Tibial nerve (tissue), 3 donors: ENCODE measurements around the gene TGOLN2.

Experiments
- EP300 ChIP-seq, 2 donors: sonication (generic); formaldehyde crosslinking; IDR thresholded peaks; one replicate each; pipeline ENCODE4 v1.6.1; 2017; ENCODE audit warnings: antibody characterized with exemption in 2 of 2, mild to moderate bottlenecking in 1 of 2
- POLR2A ChIP-seq, 2 donors: fragments of 450-650 bp; IDR thresholded peaks; one replicate each; pipeline ENCODE4 v1.6.1; 2017; ENCODE audit warnings: antibody characterized with exemption in 2 of 2, mild to moderate bottlenecking in 2 of 2, moderate library complexity in 2 of 2

GRCh38 chr2:85310330-85310729 is 17.5 kb downstream of the TGOLN2 start:
- no peak for TF ChIP-seq POLR2A (IDR thresholded peaks at IDR 0.05)
- no peak for TF ChIP-seq EP300 (IDR thresholded peaks at IDR 0.05)
